ENCODE measurements around the gene HS6ST2.

Gene HS6ST2

DNA sequence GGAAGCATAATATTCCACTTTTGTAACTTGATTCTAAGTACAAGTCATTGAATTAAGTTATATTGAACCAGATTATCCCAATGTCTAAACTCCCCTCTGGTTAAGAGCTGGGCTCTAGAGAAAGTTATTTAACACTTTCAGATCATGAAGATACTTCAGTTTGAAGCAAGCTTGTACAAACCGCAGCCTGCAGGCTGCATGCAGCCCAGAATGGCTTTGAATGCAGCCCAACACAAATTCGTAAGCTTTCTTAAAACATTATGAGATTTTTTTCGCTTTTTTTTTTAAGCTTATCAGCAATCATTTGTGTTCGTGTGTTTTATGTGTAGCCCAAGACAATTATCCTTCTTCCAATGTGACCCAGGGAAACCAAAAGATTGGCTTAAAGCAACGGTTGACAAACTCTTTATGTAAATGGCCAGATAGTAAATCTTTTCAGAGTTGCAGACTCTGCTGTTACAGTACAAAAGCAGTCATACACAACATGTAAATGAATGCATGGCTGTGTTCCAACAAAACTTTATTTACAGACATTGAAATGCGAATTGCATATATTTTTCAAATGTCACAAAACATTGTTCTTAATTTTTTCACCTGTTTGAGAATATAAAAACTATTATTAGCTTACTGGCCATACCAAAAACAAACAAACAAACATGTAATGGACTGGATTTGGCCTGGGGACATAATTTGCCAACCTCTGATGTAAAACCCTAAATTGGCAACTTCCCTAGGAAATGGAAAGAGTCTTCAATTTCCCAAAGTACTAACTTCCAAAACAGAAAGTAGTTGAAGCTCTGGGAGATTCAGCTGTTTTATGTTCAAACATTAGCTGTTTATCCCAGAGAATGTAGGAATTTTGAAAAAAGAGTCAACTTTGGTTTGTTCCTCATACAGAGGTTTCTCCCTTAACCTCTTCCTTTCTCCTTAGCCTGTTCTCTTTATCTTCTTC, 268.5 kb downstream of the HS6ST2 start:
- no peak for DNase-seq (ENCODE audit: low read depth in 1 of 2, low spot score in 1 of 2)

DNA sequence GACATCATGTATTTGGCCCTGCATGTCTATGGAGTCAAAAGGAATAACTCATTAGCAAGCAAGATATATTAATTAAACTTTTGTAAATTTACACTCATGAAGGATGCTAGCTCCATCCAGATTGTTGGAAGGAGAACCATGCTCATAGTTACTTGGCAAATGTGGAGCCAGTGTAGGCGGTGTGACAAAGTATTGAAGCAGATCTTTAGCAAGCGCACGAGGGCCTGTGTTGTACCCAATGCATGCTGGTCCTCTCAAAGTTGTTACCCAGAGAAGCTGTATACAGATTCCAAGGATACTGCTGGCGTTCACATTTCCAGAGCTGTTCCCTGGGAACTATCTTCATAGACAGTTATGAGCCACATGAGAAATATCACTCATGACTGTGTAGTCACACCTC, 273.2 kb downstream of the HS6ST2 start:
- no peak for DNase-seq (ENCODE audit: low read depth in 1 of 2, low spot score in 1 of 2)

DNA sequence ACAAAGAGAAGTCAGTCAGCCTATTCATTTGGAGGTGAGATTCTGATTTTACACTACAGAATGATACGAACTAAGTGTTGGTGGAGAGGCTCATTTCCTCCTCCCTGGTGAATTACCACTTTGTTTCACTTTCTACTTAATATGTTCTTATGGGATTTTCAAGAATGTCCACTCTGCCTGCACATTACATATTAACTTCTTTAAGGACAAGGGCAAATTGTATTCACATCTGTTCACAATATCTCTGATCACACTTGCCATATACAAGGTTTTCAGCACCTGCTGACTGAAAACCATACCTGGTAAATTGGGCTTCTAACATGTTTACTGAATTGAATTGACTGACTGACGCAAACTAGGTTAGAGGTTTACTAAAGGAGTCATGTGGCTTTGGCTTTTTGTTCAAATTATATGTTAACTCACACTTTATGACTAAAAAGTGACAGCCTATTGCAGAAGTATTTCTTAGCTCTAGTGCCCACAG, 281.2 kb downstream of the HS6ST2 start:
- DNase-seq (ENCODE audit: low read depth in 1 of 2, low spot score in 1 of 2): no peak

DNA sequence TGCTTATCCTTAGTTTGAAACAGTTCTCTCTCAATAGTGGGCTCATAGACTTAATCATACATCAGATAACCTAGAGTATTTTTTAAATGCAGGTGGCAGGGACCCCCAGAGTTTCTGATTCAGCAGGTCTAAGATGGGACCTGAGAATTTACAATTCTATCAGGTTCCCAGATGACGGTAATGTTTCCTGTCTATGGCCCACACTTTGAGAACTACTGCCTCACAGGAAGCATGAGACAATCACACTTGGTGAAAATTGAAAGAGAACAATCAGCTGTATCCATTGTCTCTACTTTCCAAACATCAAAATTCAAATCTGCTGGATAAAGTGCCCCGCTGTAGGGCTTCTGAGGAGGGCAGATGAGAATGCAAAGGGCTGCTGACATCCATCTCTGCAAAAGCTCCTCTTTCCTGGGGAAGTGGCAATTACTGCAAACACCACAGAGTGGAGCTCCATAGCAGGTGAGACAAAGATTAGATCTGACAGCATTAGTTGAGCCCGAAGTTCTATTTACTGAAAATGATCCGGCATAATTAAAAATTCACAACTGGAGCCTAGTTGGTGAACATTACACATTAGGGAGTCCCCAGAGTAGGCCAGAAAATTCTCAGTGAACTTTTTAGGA, 281.8 kb downstream of the HS6ST2 start:
- no peak for DNase-seq (ENCODE audit: low read depth in 1 of 2, low spot score in 1 of 2)

DNA sequence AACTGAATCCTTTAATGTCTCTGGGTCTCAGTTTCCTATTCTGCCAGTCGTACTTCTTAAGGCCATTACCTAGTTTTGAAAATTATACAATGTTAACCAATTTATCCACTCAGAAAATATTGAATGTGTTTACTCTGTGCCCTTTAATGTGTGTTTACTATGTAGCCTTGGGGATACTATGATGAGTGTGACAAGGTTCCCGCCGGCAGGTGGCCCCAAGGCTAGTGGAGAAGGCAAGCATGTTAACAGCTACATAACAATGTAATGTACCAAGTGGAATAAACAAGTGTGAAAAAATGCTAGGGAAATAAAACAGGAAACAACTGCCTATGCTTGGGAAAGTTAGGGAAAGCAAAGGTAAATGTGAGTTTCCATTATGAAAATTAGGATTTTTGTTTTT, 282.3 kb downstream of the HS6ST2 start:
- DNase-seq (ENCODE audit: low read depth in 1 of 2, low spot score in 1 of 2): no peak

DNA sequence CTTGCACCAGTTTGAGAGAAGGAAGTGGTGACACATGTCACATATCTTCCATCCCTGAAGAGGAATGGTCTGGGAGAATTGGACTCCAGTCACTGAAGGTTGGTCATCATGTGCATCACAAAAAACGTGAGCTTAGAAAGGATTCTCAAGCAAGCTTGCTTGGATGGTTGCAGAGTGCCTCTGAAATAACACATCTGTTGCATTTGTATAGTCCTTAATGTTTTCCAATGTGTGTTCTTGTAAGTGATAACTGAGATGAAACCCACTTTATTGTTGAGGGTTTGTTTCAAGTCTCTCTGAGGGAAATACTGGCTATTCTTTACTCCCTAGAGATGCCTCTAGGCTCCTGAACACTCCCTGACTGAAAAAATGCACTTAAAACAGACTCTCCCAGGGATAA, 285.1 kb downstream of the HS6ST2 start:
- no peak for DNase-seq (ENCODE audit: low read depth in 1 of 2, low spot score in 1 of 2)

DNA sequence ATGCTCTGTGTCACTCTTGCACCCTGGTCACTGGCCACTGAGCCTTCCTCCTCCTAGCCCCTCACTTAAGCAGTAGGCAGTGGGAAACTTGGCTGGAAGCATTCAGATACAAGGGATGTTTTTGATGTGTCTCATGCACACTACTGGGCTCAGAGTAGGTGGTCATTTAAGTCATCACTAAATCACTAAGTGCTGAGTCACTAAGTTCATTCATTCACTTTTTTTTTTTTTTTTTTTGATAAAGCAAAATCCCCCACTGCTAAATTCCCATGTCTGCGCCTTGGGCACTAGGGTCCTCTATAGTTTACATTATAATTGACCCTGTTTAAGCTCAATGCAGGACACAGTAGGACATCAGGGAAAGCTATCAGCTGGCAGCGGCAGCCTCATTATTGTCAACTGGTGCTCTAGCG, 287.2 kb downstream of the HS6ST2 start:
- no peak for DNase-seq (ENCODE audit: low read depth in 1 of 2, low spot score in 1 of 2)

DNA sequence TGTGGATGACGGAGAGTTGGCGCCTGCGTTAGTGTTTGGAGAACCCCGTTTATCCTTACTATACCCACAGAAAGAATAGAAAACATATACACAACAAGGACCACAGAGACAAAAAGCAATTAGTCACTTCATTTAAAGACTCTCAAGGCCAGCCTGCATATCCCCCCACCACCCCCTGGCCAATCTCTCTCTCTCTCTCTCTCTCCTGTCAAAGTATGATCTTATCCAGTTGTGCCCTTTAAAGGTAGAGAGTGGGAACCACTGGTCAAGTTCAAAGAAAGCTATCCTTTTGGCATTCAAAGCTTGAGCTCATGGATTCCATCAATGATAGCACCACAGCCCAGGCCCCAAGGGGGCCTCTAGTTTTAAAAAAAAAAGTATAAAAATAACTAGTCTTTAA, 289.3 kb downstream of the HS6ST2 start:
- DNase-seq (ENCODE audit: low read depth in 1 of 2, low spot score in 1 of 2): no peak

DNA sequence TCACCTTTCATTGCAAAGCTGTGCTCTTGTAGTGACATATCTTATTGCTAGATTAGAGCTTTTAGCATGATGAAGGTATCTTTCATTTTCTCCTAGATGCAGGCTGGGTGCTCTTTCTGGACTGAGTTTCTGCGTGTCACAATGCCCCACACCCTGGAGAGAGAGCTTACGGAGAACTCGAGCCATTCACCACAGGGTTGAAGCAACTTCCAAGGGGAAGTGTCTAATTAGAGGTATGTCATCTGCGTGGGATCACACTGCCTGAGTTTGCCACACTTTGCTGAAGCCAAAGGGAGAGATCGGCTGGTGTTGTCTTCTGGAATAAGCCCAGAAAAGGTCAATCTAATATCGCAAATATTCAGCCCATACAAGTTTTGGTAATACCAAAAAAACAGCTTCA, 290.3 kb downstream of the HS6ST2 start:
- DNase-seq (ENCODE audit: low read depth in 1 of 2, low spot score in 1 of 2): no peak

DNA sequence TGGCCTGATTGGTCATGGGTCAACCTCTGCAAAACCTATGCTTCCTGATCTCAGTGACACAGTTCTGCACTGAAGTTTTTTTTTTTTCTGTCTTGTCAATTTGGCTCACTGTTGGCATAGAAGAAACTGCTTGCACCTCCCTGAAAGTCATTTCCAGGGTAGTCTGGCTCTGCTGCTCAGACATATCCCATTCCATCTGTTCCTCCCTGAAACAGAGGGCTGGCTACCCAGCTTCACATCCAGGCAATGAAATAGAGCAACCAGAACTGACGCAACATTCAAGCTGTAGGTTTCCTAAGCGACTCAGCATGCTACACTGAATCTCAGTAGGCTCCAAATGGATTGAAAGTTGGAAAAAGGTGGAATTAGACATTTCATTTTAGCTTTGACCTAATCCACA, 292.8 kb downstream of the HS6ST2 start:
- DNase-seq (ENCODE audit: low read depth in 1 of 2, low spot score in 1 of 2): no peak

DNA sequence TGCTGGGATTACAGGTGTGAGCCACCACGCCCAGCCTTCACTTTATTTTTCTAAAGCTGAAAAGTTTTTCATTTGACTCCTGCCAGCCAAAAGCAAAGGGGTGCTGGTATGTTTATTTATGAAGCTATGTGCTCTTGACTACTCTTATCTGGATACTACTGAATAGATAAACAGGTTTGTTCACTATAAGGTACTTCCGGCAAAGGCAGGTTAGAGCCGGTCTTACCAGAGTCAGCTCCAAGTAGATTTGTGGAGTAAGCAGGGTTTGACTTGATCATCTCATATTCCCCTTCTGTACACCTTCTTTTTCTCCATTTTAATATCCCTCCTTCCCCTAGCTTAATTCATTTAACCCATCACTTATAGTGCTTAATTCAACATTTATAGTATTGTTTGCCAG, 294.2 kb downstream of the HS6ST2 start:
- DNase-seq (ENCODE audit: low read depth in 1 of 2, low spot score in 1 of 2): no peak

DNA sequence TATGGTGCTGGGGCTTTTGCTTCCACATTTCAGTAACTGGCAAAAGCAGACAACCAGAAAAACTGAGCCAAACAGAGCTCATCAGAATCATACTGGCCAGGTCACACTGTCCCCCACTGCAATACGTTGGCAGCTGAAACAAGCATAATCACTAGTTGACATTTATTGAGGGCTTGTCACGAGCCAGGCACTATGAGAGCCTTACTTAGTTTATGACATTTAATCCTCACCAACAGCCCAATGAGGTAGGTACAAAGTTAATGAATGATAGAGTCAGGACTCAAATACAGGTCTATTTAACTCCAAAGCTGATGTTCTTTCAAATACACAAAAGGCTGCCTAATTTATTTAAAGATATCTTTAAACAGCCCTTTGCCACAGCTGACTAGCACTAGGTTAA, 295.6 kb downstream of the HS6ST2 start:
- no peak for DNase-seq (ENCODE audit: low read depth in 1 of 2, low spot score in 1 of 2)

DNA sequence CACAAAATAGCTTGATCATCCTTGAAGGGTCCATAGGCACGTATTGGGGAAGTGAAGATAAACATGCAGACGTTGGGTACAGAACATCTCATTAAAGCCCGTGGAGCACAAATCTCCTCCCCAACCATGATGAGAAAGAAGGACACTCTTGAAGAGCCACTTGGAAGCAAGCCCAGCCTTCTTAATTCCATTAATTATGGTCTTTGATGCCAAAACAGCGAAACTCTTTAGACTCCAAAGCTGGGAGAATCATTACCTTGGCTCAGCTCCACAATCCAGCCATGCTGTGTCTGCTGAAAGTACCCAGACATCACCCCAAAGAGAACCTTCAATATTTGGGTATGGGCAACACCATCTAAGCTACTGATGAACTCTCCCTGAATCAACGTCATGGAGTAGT, 300.6 kb downstream of the HS6ST2 start:
- DNase-seq (ENCODE audit: low read depth in 1 of 2, low spot score in 1 of 2): no peak

DNA sequence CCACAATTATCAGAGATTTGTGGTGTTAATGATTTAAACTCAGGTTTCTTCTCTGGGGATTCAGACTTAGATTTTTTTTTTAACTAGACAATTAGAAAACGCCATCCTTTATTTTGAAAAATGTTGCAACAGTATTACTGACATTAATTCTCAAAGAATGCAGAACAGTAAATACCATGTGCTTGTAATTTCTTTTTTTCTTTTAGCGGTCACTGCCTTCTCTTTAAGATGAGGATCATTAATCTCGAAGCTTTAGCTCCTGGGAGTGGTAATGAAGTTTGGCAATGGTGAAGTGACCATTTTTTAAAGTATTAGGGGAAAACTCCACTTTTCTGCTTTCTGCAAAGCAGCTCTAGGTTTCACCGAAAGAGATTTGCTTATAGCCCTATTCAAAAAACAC, 305.6 kb downstream of the HS6ST2 start:
- DNase-seq (ENCODE audit: low read depth in 1 of 2, low spot score in 1 of 2): no peak

DNA sequence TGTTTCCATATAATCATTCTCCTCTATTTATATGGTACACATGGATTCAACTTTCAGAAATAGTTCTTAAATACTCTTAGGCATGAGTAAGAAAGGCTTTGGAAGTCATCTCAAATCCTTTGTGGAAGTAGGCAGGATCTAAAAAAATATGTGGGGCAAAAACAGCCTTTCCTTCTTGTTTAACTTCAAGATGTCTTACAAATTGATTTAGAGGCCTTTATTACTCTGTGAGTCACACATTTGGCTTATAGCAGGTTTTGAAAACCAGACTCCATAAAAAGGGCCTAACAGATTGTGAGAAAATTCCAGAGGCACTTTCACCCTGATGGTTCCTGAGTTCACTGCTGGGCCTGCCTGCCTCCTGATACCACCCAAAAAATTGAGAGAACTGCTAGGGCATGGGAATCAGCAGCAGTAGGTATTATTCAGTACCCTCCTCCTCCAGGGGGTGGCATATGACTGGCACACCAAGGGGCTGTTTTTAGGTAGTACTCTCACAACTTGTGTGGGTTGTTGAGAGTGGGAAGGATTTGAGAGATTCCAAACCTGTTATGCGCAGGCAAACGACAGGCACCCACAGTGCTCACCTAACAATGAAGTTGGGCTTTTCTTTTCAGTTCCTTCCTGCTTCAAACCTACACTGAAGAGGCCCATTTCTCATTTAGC, 306.9 kb downstream of the HS6ST2 start:
- no peak for DNase-seq (ENCODE audit: low read depth in 1 of 2, low spot score in 1 of 2)

DNA sequence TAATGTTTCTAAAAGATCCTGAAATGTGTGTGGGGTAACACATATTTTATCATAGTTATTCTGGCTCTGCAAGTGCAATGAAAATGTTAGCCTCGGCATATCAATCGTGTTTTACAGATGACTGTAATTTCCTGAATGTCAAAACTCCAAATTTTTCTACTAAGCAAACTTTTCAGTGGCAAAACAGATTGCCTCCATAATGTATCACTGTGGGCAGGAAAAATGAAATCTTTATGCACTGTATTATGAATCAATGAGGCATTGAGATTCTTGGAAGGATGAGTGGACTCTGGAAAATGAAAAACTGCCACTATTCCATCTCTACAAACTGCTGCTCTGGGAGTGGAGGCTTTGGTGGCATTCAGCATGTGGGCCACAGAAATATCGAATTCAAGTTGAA, 309.5 kb downstream of the HS6ST2 start:
- DNase-seq (ENCODE audit: low read depth in 1 of 2, low spot score in 1 of 2): no peak

DNA sequence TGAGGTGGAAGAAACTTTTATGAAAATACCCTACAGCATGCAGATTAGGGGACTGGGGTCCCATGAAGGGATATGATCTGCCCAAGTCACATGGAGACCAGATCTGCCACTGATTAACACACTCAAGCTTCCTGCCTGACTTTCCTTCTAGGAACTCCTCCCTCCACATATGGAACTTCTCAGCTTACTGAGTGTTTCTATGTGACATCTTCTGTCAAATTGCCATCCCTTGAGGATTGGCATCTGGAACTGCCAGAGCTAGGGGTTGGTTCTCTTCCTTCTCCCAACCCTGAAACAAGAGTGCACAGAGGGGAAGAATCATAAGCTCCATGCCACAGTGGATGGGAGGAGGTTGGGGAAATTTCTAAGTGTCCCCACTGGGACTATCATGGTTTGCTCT, 319.0 kb downstream of the HS6ST2 start:
- DNase-seq (ENCODE audit: low read depth in 1 of 2, low spot score in 1 of 2): no peak

DNA sequence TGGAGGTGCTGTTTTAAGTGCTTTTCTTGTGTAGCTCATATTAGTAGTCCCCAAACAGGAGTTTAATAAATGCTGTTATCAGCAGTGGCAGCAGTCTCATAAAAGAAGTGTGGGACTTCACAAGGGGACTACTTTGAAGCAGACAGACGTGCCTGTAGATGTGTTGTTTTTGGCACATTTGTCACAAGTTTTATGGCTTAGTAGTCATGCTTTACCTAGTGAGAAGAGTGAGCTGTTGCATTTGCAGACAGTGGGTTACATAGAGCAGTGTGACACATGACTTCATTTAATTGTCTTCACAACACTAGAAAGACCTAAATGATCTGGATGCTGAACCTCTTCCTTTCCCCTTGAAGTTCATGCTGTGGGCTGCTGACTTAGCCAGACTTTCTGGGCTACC, 320.1 kb downstream of the HS6ST2 start:
- DNase-seq (ENCODE audit: low read depth in 1 of 2, low spot score in 1 of 2): no peak

DNA sequence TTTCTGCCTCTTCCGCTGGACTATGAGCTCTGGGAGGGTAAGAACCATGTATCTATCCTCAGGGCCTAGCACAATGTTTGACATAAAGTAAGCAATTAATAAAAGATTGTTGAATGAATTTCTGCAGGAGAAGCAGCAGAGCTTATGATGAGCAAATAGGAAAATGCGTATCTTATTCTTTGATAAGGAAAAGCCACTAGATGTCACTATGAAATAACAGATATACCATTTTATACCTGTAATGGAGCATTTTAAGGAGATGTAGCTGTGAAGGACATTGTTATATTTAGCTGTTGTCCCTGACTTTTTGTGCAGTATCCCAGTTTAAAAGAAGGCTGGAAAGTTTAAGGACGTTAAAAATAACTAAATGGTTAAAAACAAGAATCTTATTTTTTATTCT, 322.3 kb downstream of the HS6ST2 start:
- DNase-seq (ENCODE audit: low read depth in 1 of 2, low spot score in 1 of 2): no peak

DNA sequence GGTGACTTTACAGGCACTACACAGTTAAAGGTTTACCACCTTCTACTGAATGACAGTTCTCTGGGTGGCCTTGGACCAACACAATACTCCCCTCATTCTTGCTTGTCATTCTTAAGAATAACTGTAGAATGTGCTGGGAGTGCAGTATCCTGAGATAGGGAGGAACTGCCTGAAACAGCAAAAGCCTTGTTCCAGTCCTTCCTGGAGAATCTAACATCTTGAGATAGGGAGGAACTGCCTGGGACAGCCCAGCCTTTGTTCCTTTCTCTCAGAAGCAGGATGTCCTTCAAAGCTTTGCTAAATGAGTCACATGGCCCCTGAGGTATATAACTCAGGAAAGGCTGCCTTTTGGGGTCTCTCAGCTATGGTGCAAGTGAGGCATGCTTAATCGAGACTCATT, 323.9 kb downstream of the HS6ST2 start:
- DNase-seq (ENCODE audit: low read depth in 1 of 2, low spot score in 1 of 2): no peak

DNA sequence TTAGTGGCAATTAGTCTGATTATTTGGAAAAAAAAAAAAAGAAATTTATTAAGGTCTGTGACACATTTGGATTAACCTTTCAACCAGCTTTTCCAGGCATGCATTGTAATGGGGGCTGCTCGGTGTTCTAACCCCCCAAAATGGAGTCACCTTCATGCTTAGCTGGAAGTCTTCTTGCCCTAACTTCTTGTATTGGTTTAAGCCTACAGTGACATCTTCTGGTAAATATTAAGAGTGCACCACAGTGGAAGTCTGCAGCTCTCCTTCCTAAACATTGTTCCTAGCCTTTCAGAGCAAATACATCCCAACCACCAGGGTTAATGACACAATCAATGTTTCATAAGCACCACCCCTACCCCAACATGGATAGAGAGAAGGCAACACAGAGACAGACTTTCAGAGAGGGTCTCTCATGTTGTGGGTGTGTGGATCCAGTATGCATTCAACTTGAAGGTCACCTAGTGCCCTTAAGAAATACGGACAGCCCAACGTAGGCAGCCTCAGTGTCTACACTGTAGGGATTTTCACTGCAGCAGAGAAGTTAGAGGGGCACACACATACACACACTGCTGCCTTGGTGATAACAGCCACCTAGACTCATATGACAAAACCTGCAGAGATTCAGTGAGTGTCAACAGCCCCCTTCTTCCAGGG, 326.7 kb downstream of the HS6ST2 start:
- DNase-seq (ENCODE audit: low read depth in 1 of 2, low spot score in 1 of 2): no peak

DNA sequence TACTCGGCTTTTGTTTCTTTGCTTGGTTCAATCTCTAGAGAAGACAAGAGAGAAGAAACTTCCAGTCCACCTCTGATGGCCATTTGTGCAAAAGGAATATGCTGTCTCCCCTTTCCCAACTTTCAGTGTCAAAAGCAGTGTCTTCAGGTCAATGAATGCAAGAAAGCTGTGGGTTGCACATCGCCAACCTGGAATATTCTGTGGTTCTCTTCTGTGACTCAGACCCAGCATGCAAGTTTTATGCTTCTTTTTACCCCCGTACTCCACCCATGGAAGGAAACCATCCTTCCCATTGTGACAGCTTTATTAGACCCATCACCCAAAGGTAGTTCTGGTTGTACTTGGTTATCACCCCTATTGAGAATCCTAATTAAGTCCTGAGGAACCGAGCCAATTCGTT, 334.0 kb downstream of the HS6ST2 start:
- no peak for DNase-seq (ENCODE audit: low read depth in 1 of 2, low spot score in 1 of 2)
